NCI-H510A (cell line): ENCODE measurements around the gene GLT1D1.
"Not testable (repeated sequence)": the region's sequence is repeated elsewhere in the genome, so short reads cannot be mapped to it uniquely, and the experiment has no call there.

Source experiments
- DNase-seq: peaks from one replicate; lab custom pipeline; 2025; lab: John Stamatoyannopoulos, UW

Gene GLT1D1

GRCh38 chr12:128852885-128853599, at the start of gene GLT1D1:
Gene GLT1D1, plus strand, starts transcription at chr12:128853478. Its CDS starts 104 bp downstream, at chr12:128853582.
- DNase-seq: no peak

- no peak for DNase-seq
Observed at GRCh38 chr12:128803788-128804187, 49.5 kb upstream of the GLT1D1 start.

- DNase-seq: no peak
Observed at GRCh38 chr12:128804762-128805161, 48.5 kb upstream of the GLT1D1 start.

GRCh38 chr12:128805406-128805805, 47.9 kb upstream of the GLT1D1 start:
- not testable (repeated sequence) for DNase-seq

- DNase-seq: no peak
Observed at GRCh38 chr12:128806573-128806972, 46.7 kb upstream of the GLT1D1 start.

- no peak for DNase-seq
Observed at GRCh38 chr12:128807161-128807724, 46.0 kb upstream of the GLT1D1 start.

GRCh38 chr12:128808651-128809050, 44.6 kb upstream of the GLT1D1 start:
- DNase-seq: no peak

GRCh38 chr12:128810182-128811127, 42.8 kb upstream of the GLT1D1 start:
- no peak for DNase-seq

GRCh38 chr12:128811806-128812205, 41.5 kb upstream of the GLT1D1 start:
- no peak for DNase-seq

GRCh38 chr12:128813392-128813791, 39.9 kb upstream of the GLT1D1 start:
- no peak for DNase-seq

- DNase-seq: no peak
Observed at GRCh38 chr12:128813883-128814282, 39.4 kb upstream of the GLT1D1 start.

- DNase-seq: no peak
Observed at GRCh38 chr12:128814411-128815261, 38.6 kb upstream of the GLT1D1 start.

GRCh38 chr12:128815779-128816642, 37.3 kb upstream of the GLT1D1 start:
- no peak for DNase-seq

GRCh38 chr12:128816643-128816920, 36.7 kb upstream of the GLT1D1 start:
- DNase-seq: no peak

GRCh38 chr12:128817111-128818015, 35.9 kb upstream of the GLT1D1 start:
- DNase-seq: peak; percentile 43

- no peak for DNase-seq
Observed at GRCh38 chr12:128818065-128819022, 34.9 kb upstream of the GLT1D1 start.

- no peak for DNase-seq
Observed at GRCh38 chr12:128819293-128820144, 33.8 kb upstream of the GLT1D1 start.

- DNase-seq: no peak
Observed at GRCh38 chr12:128820253-128820652, 33.0 kb upstream of the GLT1D1 start.
